HG03060 (cell line): ENCODE results near the gene ZNF91.
A peak's percentile ranks its signal among the peaks of the same experiment; 100 is the strongest.
"Not testable (repeated sequence)": the region's sequence is repeated elsewhere in the genome, so short reads cannot be mapped to it uniquely, and the experiment has no call there.

Experiments
- ATAC-seq: cut with Tn5 transposase; IDR thresholded peaks from one replicate; pipeline ENCODE4 v1.9.1; 2021; ENCODE audit warnings: low read depth, moderate number of reproducible peaks; ENCODE audit not compliant: unreplicated experiment

The ZNF91 gene

DNA sequence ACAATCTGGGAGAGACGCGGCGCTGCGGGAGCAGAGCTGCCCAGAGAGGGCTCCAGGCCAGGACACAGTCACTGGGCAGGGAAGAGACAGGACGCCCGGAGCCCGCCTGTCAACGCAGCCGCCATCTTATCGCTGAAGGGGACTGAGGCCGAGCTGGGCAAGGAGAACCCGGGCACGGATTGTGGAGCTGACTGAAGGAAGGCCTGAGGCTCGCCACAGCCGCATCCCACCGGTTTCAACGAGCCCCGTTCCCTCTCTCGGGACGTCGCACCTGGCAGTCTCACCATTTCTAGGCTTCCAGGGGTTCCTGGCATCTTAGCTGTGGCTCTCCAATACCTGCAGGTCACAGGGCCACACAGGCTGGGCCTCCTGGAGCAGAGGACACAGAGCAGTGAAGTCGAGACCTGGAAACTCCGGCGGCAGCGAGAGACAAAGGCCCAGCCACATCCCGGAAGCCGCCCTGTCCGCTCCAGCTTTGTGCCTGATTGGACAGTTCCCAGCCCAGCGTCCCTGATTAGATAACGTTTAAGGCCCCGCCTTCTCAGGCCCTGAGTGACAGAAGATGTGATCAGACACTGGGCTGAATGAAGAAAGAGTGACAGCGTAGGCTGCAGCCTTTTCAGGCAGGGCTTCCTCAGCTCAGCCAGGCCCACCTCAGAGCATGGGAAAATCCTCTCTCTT is at the start of gene ZNF91:
ZNF91 (minus strand) TSS at position 431 of the 681 bp plus-strand sequence; CDS start at position 314, 117 bp downstream.
- peak; percentile 96 for ATAC-seq

- ATAC-seq = no peak
These were observed 45.5 kb upstream of the ZNF91 start for GRCh38 chr19:23440791-23441190.

DNA sequence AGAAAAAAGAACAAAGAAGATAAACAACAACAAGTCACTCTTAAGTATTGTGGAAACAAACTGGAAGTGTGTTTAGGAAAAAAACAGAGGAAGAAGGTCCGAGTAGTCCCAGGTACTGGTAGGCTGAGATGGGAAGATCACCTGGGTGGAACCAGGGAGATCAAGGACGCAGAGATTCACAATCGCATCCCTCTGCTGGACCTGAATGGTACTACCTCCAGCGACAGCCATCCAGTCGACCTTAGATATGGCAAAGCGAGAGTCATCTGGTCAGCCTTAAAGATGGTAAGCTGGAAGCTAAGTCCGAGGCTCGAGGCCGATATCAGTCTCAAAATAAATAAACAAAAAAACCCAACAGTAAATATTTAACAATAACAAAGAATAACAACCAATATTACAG is 44.9 kb upstream of the ZNF91 start:
- no peak for ATAC-seq

GRCh38 chr19:23439623-23440022 is 44.4 kb upstream of the ZNF91 start:
- ATAC-seq = no peak

- no peak for ATAC-seq
These were observed 42.6 kb upstream of the ZNF91 start for GRCh38 chr19:23437901-23438300.

GRCh38 chr19:23436944-23437343 is 41.7 kb upstream of the ZNF91 start:
- ATAC-seq = no peak

DNA sequence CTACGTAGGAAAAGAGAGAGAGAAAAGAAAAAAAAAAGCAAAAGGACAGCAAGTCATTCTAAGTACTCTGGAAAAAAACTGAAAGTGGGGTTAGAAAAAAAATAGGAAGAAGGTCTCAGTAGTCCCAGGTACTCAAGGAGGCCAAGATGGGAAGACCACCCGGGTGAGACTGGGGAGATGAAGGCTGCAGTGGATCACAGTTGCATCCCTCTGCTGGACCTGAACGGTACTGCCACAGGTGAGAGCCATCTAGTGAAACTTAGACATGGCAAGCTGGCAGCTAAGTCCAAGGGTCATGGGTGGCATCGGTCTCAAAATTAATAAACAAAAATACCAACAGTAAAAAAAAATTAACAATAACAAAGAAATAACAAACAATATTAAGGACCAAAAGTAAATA is 41.0 kb upstream of the ZNF91 start:
- ATAC-seq = no peak

DNA sequence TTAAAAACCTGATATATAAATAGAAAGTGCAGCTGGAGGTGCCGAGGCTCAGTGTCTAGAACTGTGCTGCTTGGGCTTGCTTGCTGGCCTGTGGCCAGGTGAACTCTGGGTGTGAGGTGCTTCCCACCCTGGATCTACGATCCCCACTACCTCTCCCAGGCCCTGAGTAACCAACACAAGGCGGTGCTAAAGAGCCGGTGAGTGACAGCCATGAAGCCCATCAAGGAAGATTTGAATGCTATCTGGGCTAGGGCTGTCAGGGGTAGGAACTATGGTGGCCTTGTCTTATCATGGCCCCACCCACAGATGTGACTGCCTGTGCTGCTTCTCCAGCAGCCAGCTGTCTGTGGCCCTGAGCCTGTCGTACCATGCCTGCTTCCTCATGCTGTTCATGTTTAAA is 25.6 kb upstream of the ZNF91 start:
- no peak for ATAC-seq

DNA sequence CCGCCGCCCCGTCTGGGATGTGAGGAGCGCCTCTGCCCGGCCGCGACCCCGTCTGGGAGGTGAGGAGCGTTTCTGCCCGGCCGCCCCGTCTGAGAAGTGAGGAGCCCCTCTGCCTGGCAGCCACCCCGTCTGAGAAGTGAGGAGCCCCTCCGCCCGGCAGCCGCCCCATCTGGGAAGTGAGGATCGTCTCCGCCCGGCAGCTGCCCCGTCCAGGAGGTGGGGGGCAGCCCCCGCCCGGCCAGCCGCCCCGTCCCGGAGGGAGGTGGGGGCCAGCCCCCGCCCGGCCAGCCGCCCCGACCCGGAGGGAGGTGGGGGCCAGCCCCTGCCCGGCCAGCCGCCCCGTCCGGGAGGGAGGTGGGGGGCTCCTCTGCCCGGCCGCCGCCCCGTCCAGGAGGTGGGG is 24.0 kb upstream of the ZNF91 start:
- not testable (repeated sequence) for ATAC-seq

DNA sequence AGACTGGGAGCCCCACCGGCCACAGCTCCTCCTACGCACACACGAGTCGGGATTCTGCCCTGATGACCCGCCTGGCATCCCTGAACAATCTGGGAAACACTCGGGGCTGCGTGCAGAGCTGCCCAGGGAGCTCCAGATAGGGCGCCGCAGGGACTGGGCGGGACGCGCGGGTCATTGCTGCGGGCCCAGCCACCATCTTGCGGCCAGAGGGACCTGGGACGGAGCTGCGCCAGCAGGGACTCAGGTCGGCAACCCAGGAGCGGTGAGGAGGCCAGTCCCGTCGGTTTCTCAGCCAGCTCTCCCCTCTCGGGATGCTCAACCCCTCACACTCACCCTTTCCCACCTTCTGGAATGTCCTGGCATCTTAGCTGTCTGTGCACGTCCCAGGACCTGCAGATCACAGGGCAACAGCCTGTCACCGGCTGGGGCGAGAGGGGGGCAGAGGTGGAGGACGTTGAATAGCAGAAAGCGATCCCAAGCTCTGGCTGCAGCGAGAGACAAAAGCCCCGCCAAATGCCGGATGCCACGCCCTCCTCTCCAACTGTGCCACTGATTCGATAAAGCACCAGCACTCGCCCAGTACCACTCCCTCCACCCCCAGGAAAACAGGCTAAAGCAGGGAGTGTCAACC is 20.4 kb upstream of the ZNF91 start:
- ATAC-seq = no peak

- ATAC-seq = no peak
These were observed 19.8 kb upstream of the ZNF91 start for GRCh38 chr19:23415034-23415433.

- no peak for ATAC-seq
These were observed 14.9 kb upstream of the ZNF91 start for GRCh38 chr19:23410155-23410554.

DNA sequence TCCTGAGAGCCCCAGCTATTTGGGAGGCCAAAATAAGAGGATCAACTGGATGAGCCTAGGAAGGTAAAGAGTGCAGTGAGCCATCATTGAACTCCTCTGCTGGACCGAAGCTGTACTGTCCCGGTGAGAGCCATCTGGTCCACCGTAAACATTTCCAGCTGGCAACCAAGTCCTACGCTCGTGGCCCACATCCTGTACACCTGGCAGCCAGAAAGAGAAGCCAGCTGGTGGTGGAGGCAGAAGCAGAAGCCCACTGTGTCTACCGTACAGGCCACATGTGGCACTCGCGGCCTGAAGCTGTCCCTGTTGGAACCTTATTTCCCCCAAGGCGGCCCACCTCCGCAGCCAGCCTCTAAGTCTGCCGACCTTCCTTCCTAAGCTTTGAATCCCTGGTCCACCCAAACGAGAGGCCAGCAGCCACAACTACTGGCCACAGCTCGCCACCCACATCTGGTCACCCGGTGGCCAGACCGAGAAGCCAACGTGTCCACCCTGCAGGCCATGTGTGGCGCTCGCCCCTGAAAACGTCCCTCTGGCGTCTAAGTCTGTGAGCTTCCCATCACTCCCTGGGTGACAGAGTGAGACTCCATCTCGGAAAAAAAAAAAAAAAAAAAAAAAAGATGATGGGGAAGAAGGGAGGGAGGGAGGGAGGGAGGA is 14.2 kb upstream of the ZNF91 start:
- no peak for ATAC-seq

GRCh38 chr19:23407616-23408133 is 12.4 kb upstream of the ZNF91 start:
- ATAC-seq = no peak

DNA sequence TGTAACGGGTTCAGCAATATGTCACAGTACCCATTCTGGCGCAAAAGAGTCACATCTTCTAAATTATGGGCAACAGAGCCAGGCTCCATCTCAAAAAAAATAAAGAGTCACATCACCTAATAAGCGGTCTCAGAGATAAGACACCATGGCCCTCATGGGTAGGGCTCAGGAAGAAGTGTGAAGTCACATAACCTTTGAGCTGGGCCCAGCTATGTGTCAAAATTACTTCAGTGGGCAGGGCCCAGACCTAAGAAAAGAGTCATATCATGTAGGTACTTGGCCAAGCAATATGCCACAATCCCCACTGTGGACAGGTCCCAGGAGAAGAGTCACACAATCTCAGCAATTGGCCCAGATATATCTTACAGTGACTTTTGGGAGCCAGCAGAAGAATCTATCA is 11.4 kb upstream of the ZNF91 start:
- ATAC-seq = no peak

GRCh38 chr19:23406091-23406490 is 10.8 kb upstream of the ZNF91 start:
- no peak for ATAC-seq

- no peak for ATAC-seq
These were observed 9.4 kb upstream of the ZNF91 start for GRCh38 chr19:23404676-23405075.

GRCh38 chr19:23403581-23404324 is 8.5 kb upstream of the ZNF91 start:
- no peak for ATAC-seq

DNA sequence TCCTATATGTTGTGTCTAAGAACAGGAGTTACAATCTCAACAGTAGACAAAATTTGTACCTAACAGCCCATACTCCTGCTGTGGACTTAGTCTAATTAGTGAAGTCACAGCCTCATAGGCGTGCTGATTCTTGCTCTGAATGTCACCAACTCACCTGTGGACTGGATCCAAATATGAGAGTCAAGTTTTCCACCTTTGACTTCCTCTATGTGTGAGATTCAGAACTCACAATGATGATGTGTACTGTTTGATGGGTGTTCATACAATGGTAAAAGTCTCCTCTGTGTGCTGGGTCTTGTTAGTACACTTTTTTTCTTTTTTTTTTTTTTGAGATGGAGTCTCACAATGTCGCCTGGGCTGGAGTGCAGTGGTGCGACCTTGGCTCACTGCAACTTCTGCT is 7.8 kb upstream of the ZNF91 start:
- no peak for ATAC-seq

DNA sequence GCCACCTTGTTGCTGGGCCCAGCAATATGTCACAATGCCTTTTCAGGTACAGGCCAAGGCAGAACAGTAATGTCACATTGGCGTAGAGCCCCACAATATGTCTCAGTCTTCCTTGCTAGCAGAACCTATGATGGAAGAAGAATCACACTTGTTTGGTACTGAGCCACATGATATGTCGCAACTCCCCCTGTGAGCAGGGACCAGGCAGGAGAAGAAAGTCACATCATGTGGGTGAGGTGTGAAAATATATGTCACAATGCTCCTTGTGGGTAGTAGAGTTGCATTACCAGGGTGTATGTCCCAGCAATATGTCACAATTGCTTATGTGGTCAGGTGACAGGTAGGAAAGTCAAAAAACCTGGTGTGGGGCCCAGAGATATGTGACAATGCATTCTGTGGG is 7.1 kb upstream of the ZNF91 start:
- ATAC-seq = no peak

GRCh38 chr19:23401086-23401610 is 5.9 kb upstream of the ZNF91 start:
- ATAC-seq = no peak
